HepG2 (cell line): ENCODE data around the gene SREBF1. TPM values are rescaled to one million over a fixed set of nuclear protein-coding genes. Genes with fewer than 3 reads are reported as not detected.

Source experiments
- ATF6 ChIP-seq: sonication (generic); formaldehyde crosslinking; conservative IDR thresholded peaks from 2 replicates; pipeline ENCODE4 v1.4.0; 2020; ENCODE audit warnings: missing genetic modification reagents
- CENPX ChIP-seq: sonication (generic); formaldehyde crosslinking; IDR thresholded peaks from 2 replicates; pipeline ENCODE4 v1.9.0; 2021; ENCODE audit warnings: mild to moderate bottlenecking, missing genetic modification reagents, moderate library complexity
- HES4 ChIP-seq: sonication (generic); formaldehyde crosslinking; IDR thresholded peaks from 2 replicates; pipeline ENCODE4 v1.9.0; 2021; ENCODE audit warnings: mild to moderate bottlenecking, missing genetic modification reagents, borderline replicate concordance
- JDP2 ChIP-seq: sonication (generic); formaldehyde crosslinking; IDR thresholded peaks from 2 replicates; pipeline ENCODE4 v1.8.1; 2022; ENCODE audit warnings: missing genetic modification reagents, borderline replicate concordance
- JUNB ChIP-seq: sonication (generic); formaldehyde crosslinking; IDR thresholded peaks from 2 replicates; pipeline ENCODE4 v1.8.0; 2022; ENCODE audit warnings: missing genetic modification reagents, mild to moderate bottlenecking, borderline replicate concordance
- KDM4B ChIP-seq: sonication (generic); formaldehyde crosslinking; IDR thresholded peaks from 2 replicates; pipeline ENCODE4 v1.4.0; 2020; ENCODE audit warnings: missing genetic modification reagents
- KDM5A ChIP-seq: fragments of 200-600 bp; sonication (generic); IDR thresholded peaks from 2 replicates; pipeline ENCODE4 v1.7.0; 2018; ENCODE audit warnings: antibody characterized with exemption, mild to moderate bottlenecking, low read length, borderline replicate concordance
- KLF9 ChIP-seq: IDR thresholded peaks from 2 replicates; pipeline ENCODE4 v1.6.1; 2016; ENCODE audit warnings: low read depth
- POLR2AphosphoS2 ChIP-seq: IDR thresholded peaks from 2 replicates; pipeline ENCODE4 v1.6.1; 2011; ENCODE audit warnings: low read depth, low read length, improper control_type of control experiment
- PRDM15 ChIP-seq: sonication (generic); formaldehyde crosslinking; IDR thresholded peaks from 2 replicates; pipeline ENCODE4 v1.4.0; 2020; ENCODE audit warnings: missing genetic modification reagents
- SCMH1 ChIP-seq: sonication (generic); formaldehyde crosslinking; IDR thresholded peaks from 2 replicates; pipeline ENCODE4 v1.9.0; 2021; ENCODE audit warnings: missing genetic modification reagents, mild to moderate bottlenecking, borderline replicate concordance
- SMARCC2 ChIP-seq: fragments of 450-650 bp; IDR thresholded peaks from 2 replicates; pipeline ENCODE4 v1.6.1; 2017; ENCODE audit warnings: antibody characterized with exemption, mild to moderate bottlenecking
- SRSF1 ChIP-seq: fragments of 200-400 bp; formaldehyde crosslinking; optimal IDR thresholded peaks from 2 replicates; pipeline ENCODE3; 2017; ENCODE audit warnings: mild to moderate bottlenecking, low read depth, low read length, moderate library complexity
- SYNCRIP ChIP-seq: fragments of 200-400 bp; formaldehyde crosslinking; IDR thresholded peaks from 2 replicates; pipeline ENCODE4 v1.6.1; 2018; ENCODE audit warnings: mild to moderate bottlenecking, low read depth, low read length; ENCODE audit not compliant: insufficient read depth
- TFAP4 ChIP-seq: sonication (generic); IDR thresholded peaks from 2 replicates; pipeline ENCODE4 v1.6.1; 2016; ENCODE audit warnings: low read depth, borderline replicate concordance
- TFDP1 ChIP-seq: IDR thresholded peaks from 2 replicates; pipeline ENCODE4 v1.6.1; 2016; ENCODE audit warnings: missing compliant biosample characterization, missing genetic modification reagents, borderline replicate concordance
- ZNF660 ChIP-seq: sonication (generic); formaldehyde crosslinking; IDR thresholded peaks from 2 replicates; pipeline ENCODE4 v1.5.1; 2020; ENCODE audit warnings: mild to moderate bottlenecking, low read depth, missing genetic modification reagents, borderline replicate concordance
- ZNF800 ChIP-seq: sonication (generic); formaldehyde crosslinking; IDR thresholded peaks from 2 replicates; pipeline ENCODE4 v1.4.0; 2020; ENCODE audit warnings: missing genetic modification reagents
- ZSCAN31 ChIP-seq: sonication (generic); formaldehyde crosslinking; IDR thresholded peaks from 2 replicates; pipeline ENCODE4 v1.5.0; 2020; ENCODE audit warnings: low read depth, mild to moderate bottlenecking, missing genetic modification reagents
- polyA plus RNA-seq, 8 experiments: library from polyadenylated mRNA; depleted of rRNA in 3 of 8; stranded (reverse) in 7 of 8; unstranded in 1 of 8; fragments of >200 nt; fragmentation: Illumina TruSeq in 4 of 8; extraction: Trizol in 4 of 8; gene quantifications; 2 replicates each; pipeline versions ENCODE4 v1.2.1 to v1.2.3, GENCODE V29; 2011 to 2016; ENCODE audit warnings: low read depth in 4 of 8, missing spikeins in 1 of 8, mixed read lengths in 1 of 8; ENCODE audit not compliant: insufficient read depth in 1 of 8
- total RNA-seq, 5 experiments: library from RNA; depleted of rRNA; stranded (reverse); fragments of >200 nt; fragmentation: Illumina TruSeq; extraction: Trizol; gene quantifications; 2 replicates each; pipeline ENCODE4 v1.2.3, GENCODE V29; 2016; ENCODE audit warnings: low read depth in 1 of 5

The SREBF1 gene
- total and polyA plus RNA-seq, 2 of the 13 experiments (the other 11 are each of a cell fraction or from before 2014, with no cell fraction given), result 34.3 to 38.0 TPM

- TF ChIP-seq ZNF660 (CRISPR knock-in tag) (no peak), KDM5A (no peak), JDP2 (CRISPR knock-in tag) (no peak), TFAP4 (no peak), SCMH1 (CRISPR knock-in tag) (no peak), JUNB (CRISPR knock-in tag) (no peak), ZSCAN31 (CRISPR knock-in tag) (peak; percentile 79; the same call in 1 of the 2 replicates), TFDP1 (CRISPR knock-in tag) (peak; percentile 41; the same call in 1 of the 2 replicates), KLF9 (CRISPR knock-in tag) (no peak), ATF6 (CRISPR knock-in tag) (0 out of 2 replicates have a peak, but pooled peaks have one; percentile 16), SYNCRIP (no peak), CENPX (no peak), SRSF1 (no peak), POLR2AphosphoS2 (no peak), KDM4B (CRISPR knock-in tag) (no peak), HES4 (peak; percentile 46; the same call in 1 of the 2 replicates), ZNF800 (CRISPR knock-in tag) (no peak), SMARCC2 (no peak), PRDM15 (CRISPR knock-in tag) (peak; percentile 54; the same call in 1 of the 2 replicates)
Measured at GRCh38 chr17:17812211-17813054, 24.4 kb downstream of the SREBF1 start (continued).
